ENCODE results near the gene TRIP12. TPM values are rescaled to one million over a fixed set of nuclear protein-coding genes. Genes with fewer than 3 reads are reported as not detected.
A peak's percentile ranks its signal among the peaks of the same experiment; 100 is the strongest.
"Not testable (repeated sequence)": the region's sequence is repeated elsewhere in the genome, so short reads cannot be mapped to it uniquely, and the experiment has no call there.

Gene TRIP12
- total RNA-seq, 1 experiment from 2014 or later: 175 TPM

DNA sequence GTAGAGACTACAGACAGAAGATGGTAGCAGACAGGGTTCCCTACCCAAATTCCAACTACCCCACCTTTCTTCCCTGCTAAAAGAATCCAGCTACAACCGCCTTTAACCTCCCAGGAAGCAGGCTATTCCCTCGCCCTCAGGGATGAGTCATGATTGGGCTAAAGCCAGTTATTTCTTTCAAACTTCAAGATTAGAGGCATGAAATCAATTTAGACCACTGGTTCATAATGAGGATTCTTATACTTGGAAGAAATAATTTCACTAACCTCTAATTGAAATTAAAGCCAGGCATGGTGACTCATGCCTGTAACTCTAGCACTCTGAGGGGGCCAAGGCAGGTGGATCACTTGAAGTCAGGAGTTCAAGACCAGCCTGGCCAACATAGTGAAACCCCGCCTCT is 20.0 kb downstream of the TRIP12 start:
- Histone ChIP-seq H3K4me1 (ENCODE audit: control insufficient read depth in 1 of 2, insufficient read depth in 2 of 2, low read length in 2 of 2) (peaks cover 25 to 30% of the 10 kb centered on the region in 2 experiments), H3K4me2 (ENCODE audit: low read length) (peak overlapping the region; percentile 68), H3K79me2 (ENCODE audit: insufficient read depth, low read length) (peaks cover 97% of the 10 kb centered on the region), H3K27me3 (ENCODE audit: insufficient read depth, low read length) (no peaks in the 10 kb centered on the region), H3K9me3 (ENCODE audit: control insufficient read depth in 1 of 2, insufficient read depth in 1 of 2, low read depth in 1 of 2, low read length in 2 of 2) (no peaks in the 10 kb centered on the region), H3K4me3 (replicated peaks in 1 of 2; ENCODE audit: low read depth in 1 of 2, low read length in 2 of 2) (peak overlapping the region; percentile 2 to 33; a peak in 3 of 4 replicates), H4K20me1 (ENCODE audit: insufficient read depth) (peaks cover 7% of the 10 kb centered on the region; the same call in 1 of the 2 replicates), H3K9ac (ENCODE audit: low read length) (no peak overlapping the region), H2AFZ (ENCODE audit: low read depth, low read length, poor library complexity, severe bottlenecking) (no peak overlapping the region), H3K9me2 (ENCODE audit: insufficient read depth) (no peaks in the 10 kb centered on the region), H3K36me3 (ENCODE audit: control insufficient read depth in 1 of 2, insufficient read depth in 2 of 2, low read length in 2 of 2) (0 out of 4 replicates have a peak, but pooled peaks cover 0 to 2% of the 10 kb centered on the region in 2 experiments), H3K27ac (ENCODE audit: low read depth, low read length) (peak overlapping the region; percentile 61)
- intact Hi-C loops (cut with micrococcal nuclease): no loop called here
- ChIA-PET CTCF (interaction anchor here (0.6 to 2.2 kb wide), 2 partner anchors 9 to 15 kb away, joined by 3 to 10 read pairs; no protein-coding TSS in a partner anchor), RAD21 (ENCODE audit: low non-redundant PET in 1 of 2, low total read pairs in 2 of 2, uncharacterized antibody in 2 of 2, unreplicated experiment in 2 of 2) (no interaction called here), POLR2A (no interaction called here)
- DNase-seq (ENCODE audit: low read depth, low spot score) (peak; percentile 73), ATAC-seq (peak; percentile 87)
- TF ChIP-seq CEBPB (IDR thresholded peaks at IDR 0.05; ENCODE audit: low read depth) (no peak), SP1 (IDR thresholded peaks at IDR 0.05; ENCODE audit: low read depth) (peak; percentile 62), CBX3 (IDR thresholded peaks at IDR 0.05; ENCODE audit: low read depth) (peak; percentile 71), JUND (IDR thresholded peaks at IDR 0.05) (peak; percentile 78), FOSL1 (IDR thresholded peaks at IDR 0.05; ENCODE audit: low read depth) (peak; percentile 88), EGR1 (IDR thresholded peaks at IDR 0.05; ENCODE audit: low read depth) (no peak), SRF (IDR thresholded peaks at IDR 0.05; ENCODE audit: low read depth) (peak; percentile 42; the same call in 1 of the 2 replicates)
- no TSS peak for BruUV-seq (replicated peaks)

DNA sequence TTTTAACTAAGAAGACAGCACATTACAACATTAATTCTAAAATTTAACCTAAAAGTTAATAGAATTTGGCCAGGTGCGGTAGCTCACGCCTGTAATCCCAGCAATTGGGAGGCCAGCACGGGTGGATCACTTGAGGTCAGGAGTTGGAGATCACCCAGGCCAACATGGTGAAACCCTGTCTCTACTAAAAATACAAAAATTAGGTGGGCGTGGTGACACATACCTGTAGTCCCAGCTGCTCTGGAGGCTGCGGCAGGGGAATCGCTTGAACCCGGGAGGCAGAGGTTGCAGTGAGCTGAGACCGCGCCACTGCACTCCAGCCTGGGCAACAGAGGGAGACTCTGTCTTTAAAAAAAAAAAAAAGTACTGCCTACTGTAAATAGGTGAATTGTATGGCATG is 21.3 kb downstream of the TRIP12 start:
- H3K36me3 ChIP-seq (ENCODE audit: control insufficient read depth in 1 of 2, insufficient read depth in 2 of 2, low read length in 2 of 2); RAD21 ChIA-PET (ENCODE audit: low non-redundant PET in 1 of 2, low total read pairs in 2 of 2, uncharacterized antibody in 2 of 2, unreplicated experiment in 2 of 2); H3K4me3 ChIP-seq (replicated peaks in 1 of 2; ENCODE audit: low read depth in 1 of 2, low read length in 2 of 2); DNase-seq (ENCODE audit: low read depth, low spot score); H3K4me2 ChIP-seq (ENCODE audit: low read length); CTCF ChIA-PET; H3K9me2 ChIP-seq (ENCODE audit: insufficient read depth); ATAC-seq; BruUV-seq (replicated peaks); H3K27ac ChIP-seq (ENCODE audit: low read depth, low read length); H3K9me3 ChIP-seq (ENCODE audit: control insufficient read depth in 1 of 2, insufficient read depth in 1 of 2, low read depth in 1 of 2, low read length in 2 of 2); POLR2A ChIA-PET; intact Hi-C loops (cut with micrococcal nuclease); H4K20me1 ChIP-seq (ENCODE audit: insufficient read depth); H3K27me3 ChIP-seq (ENCODE audit: insufficient read depth, low read length); H3K9ac ChIP-seq (ENCODE audit: low read length); H2AFZ ChIP-seq (ENCODE audit: low read depth, low read length, poor library complexity, severe bottlenecking): not testable (repeated sequence)
- H3K79me2 ChIP-seq (ENCODE audit: insufficient read depth, low read length): peaks cover 100% of the 10 kb centered on the region
- peaks cover 25 to 30% of the 10 kb centered on the region in 2 experiments for H3K4me1 ChIP-seq (ENCODE audit: control insufficient read depth in 1 of 2, insufficient read depth in 2 of 2, low read length in 2 of 2)
